HG03108 (cell line): ENCODE measurements around the gene DMRT3.

Experiments
- ATAC-seq: cut with Tn5 transposase; IDR thresholded peaks from one replicate; pipeline ENCODE4 v1.9.1; 2021; ENCODE audit warnings: moderate library complexity; ENCODE audit not compliant: unreplicated experiment

The DMRT3 gene, protein sequence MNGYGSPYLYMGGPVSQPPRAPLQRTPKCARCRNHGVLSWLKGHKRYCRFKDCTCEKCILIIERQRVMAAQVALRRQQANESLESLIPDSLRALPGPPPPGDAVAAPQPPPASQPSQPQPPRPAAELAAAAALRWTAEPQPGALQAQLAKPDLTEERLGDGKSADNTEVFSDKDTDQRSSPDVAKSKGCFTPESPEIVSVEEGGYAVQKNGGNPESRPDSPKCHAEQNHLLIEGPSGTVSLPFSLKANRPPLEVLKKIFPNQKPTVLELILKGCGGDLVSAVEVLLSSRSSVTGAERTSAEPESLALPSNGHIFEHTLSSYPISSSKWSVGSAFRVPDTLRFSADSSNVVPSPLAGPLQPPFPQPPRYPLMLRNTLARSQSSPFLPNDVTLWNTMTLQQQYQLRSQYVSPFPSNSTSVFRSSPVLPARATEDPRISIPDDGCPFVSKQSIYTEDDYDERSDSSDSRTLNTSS

DNA sequence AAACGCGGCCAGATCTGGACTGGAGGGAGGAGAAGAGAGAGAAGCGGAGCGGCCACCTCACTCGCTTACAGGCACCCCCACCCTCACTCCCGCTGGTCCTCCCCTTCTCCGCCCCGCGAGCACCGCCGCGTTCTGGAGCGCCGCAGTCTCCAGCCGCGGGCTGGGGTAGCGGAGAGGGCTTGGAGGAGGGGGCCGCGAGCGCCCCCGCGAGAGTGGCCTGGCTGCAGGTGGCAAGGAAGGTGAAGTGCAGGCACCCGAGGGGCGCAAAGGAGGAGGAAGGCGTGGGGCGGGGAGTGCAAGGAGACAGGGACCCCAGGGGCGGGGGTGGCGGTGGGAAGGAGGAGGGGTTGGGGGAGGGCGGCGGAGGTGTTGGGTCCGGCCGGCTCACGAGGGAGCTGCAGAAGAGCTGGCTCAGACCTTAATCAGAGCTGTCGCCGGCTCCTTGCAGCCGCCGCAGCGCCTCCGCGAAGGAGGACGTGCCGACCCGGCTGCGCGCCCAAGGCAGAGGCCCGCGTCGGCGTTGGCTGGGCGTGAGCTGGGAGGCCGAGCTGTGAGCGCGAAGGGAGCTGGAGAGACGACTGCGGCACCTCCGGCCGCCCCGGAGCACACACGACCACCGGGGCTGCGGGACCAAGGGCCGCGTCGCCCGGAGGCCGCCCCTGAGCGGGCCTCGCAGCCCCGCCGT is at the start of gene DMRT3:
TSS of gene DMRT3 (plus strand) at position 398 of the 685 bp plus-strand sequence. CDS start 347 bp downstream, outside the sequence.
- ATAC-seq, result no peak

DNA sequence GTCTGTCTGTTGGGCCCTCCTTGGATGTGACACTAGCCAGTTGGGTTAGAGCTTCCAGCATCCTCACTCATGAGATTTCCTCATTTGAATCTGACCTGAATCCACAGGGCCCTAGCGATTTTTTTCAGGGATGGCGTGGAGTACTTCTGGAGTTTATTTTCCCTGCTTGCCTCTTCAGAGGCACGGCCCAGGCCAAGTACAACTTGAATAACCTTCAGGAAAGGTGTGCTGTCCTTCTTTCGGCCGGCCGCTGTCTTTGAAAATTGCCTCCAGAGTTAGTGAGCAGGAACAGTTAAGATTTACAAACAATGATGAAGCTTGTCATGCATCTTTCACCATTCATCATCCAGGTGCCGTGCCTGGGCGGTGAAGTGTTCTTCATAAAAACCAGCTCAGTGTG is 49.5 kb upstream of the DMRT3 start:
- ATAC-seq, result no peak

DNA sequence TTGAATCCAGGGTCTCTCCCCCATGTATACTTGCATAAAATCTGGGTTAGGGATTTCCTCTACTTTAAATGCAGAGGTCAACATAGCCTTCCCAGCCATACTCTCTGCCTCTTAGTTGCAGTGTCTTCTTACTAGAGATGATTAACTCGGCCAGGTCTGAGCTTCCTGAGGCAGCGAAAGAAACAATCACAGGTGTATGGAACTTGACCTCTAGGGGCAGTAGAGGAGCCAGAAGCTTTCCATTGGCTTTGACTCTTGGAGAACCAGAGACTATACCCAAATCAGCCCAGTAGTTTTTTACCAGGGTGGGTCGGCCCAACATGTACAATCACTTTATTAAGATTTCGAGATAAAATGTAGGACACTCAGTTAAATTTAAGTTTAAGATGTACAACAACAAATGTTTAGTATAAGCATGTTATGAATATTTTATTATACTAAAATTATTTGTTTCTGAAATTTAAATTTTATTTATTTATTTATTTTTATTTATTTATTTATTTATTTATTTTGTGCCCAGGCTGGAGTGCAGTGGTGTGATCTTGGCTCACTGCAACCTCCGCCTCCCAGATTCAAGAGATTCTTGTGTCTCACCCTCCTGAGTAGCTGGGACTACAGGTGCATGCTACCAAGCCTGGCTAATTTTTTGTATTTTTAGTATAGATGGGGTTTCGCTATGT is 48.0 kb upstream of the DMRT3 start:
- no peak for ATAC-seq

DNA sequence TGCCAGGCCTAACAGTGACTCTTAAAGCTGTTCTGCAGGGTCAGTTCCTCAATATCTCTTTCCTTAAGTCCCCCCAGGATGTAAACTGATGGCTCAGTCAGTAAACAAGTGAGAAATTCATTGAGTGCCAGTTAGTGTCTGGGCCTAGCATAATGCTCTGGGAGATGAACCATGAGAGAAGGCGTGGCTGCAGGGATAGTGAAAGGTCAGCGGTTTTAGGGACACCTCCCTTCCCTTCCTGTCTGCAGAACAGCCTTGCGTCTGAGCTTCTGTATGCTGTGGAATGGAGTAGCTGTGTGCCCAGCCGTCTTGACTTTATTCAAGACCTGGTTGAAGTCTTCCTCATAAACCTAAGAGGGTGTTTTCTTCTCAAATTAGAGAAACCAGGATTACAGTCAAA is 46.7 kb upstream of the DMRT3 start:
- ATAC-seq, result no peak

DNA sequence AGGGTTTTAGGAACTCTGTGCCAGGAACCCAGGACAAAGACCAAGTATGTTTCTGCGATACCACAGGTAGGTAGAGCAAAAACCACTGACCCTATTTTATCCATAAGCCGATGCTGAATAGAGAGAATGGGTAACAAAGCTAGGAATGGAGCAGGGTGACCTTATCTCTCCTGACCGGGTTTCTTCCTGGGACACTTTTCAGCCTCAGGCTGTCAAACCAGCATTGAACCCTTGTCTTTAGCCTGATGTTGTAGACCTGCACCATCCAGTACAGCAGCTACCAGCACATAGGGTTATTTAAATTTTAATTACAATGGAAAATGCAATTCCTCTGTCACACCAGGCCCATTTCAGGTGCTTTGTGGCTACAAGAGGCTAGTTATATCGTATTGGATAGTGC is 43.1 kb upstream of the DMRT3 start:
- ATAC-seq, result no peak

DNA sequence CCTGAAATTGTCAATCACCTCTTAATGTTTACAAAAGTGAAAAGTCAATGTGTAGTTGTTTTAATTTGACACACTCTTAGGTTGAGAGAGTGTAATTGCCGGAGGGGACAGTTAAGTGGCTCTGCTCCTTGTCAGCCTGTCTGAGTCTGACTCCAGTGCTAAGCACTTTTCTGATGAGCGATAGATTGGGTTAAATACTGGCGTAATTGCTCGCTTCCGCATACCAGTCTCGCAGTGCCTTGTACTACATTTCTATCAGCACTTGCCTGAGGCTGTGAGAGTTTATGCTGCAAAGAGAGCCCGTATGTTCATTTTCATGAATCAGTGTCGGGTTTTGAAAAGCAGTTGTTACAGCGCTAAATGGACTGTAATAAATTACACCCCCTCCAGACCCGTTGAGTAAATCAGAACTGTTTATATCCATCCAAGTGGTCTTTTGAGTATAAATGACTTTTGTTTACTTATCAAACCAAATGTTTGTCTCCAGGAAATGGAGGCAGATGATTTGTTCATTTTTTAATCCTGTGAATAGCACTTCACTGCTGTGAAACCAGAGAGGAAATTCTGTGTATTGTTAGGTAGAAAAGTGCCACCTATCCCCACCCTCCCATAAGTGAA is 41.0 kb upstream of the DMRT3 start:
- no peak for ATAC-seq

DNA sequence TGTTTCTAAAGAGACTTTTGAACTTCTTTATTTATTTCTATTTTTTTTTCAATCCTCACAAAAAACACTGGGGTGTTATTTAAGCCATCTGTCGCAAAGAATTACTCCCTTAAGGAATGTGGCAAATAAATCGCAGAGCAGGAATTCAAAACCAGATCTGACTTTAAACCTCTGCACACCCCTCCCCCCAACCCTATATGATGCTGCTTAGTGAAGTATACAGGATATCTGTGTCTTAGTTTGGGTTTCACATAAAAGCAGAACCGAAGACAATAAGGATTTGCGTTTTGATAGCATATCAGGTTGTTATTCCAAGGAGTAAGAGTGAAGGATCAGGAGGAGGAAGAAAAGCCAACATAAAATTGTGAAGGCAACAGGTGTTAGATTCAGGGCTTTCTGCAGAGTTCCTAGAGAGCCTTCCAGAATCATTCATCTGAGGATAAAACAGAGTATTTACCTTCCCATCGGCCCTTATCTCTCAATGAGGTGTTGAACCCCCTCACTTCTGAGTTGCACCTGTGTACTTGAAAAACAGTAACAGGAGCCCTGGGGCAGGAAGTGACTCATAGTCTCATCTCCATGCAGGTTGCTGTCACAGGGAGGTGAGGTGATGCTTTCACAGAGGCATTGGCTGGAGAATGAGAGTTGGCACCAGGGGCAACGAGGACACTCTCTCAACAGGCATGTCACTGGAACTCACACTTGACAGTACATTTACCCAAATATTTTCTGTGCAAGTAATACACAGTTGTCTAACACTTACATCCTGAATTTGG is 33.5 kb upstream of the DMRT3 start:
- no peak for ATAC-seq

DNA sequence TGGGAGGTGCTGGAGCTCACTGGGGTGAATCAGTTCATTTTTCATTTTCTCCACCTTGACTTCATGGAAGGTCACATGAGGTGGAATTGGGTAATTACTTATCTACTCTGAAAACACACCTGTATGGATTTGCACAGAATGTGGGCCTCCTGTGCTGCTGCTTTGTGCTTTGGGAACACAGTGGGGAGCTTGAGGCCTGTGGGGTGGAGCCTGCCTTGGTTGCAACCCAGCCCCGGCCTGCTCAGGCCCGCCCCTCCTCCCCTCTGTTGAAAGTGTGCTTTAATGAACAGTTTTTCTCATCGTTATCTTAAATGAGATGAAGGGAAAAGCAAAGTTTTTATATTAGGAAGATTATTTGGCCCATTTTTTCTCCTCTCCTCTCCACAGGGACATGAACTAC is 28.5 kb upstream of the DMRT3 start:
- no peak for ATAC-seq

DNA sequence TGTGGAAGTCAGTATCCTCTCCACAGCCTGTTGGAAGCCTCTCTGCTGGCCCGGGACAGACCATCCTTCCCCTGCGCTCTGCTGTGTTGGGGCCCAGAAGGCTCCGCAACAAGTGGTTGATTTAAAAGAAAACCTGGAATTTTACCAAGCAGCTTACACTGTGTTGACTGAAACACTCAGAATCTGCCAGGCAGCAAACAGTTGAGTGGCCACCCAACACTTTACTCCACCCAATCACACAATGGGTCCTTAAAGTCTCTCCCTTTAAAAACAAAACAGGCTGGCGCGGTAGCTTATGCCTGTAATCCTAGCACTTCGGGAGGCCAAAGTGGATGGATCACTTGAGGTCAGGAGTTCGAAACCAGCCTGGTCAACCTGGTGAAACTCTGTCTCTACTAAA is 28.0 kb upstream of the DMRT3 start:
- no peak for ATAC-seq

DNA sequence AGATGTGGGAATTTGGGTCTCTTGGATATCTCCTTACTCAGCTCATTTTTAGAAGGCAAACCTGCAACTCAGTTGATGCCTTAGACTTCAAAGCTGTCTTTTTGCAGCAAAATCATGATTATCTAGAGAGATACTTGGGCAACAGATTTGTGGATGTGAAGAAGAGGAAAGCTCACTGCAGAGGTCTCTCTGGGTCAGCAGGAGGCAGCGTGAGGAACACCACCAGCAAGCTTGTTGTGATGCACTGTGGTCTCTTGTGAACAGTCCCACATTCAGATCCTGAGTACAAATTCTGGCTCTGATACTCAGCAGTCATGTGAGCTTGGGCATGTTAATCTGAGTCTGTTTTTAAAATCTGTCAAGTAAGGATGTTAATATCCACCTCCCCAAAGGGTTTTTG is 26.3 kb upstream of the DMRT3 start:
- no peak for ATAC-seq

DNA sequence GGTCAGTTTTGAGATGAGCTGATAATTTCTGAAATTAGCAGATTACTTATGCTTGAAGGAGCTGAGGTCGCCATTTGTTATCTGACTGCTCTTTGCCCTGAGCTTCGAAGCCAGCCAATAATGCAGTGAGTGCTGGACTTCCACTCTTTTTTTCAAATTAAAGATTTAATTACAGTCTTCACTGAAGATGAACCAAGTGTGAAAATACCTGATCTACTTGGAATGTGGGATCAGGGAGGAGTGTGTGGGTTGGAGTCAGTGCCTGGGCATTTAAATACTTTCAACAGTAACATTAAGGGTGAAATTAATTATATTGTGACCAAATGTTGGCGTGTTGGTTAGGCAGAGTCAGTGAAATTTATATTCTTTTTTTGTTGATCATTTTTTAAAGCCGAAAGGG is 23.9 kb upstream of the DMRT3 start:
- no peak for ATAC-seq

DNA sequence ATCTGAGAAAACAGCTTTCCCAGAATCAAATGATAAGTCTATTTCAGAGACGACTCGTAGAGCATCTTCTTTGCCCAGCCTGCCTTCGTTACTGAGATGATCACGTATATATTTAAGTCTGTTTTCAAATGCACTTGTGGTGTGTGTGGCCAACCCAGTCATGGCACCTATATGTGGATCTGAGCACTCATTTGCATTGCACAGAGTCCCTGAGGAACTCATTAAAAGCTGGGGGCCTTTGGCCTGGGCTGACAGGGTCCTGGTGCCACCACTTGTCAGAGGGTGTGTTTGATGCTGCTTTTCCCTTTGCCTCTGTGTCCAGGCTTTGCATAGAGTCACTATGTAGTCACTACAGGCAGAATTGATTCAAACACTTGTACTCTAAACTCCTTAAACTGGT is 17.4 kb upstream of the DMRT3 start:
- ATAC-seq, result no peak

DNA sequence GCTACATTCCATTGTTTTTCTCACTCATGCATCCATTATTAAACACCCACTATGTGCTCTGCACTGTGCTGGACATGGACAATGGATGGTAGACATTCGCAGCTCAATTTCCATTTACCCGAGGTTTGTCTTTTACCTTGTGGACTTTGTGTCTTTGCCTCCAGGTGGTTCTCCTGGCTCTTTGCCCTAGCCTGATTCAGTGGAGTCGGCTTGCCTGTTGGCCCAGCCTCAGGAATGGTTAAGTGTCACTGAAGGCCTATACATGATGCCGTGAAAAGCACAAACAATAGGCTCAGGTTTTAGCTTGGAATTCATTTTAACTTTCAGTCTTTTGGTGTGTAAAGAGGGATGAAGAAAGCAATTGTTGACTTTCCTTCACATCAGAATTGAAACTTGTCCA is 16.5 kb upstream of the DMRT3 start:
- no peak for ATAC-seq

DNA sequence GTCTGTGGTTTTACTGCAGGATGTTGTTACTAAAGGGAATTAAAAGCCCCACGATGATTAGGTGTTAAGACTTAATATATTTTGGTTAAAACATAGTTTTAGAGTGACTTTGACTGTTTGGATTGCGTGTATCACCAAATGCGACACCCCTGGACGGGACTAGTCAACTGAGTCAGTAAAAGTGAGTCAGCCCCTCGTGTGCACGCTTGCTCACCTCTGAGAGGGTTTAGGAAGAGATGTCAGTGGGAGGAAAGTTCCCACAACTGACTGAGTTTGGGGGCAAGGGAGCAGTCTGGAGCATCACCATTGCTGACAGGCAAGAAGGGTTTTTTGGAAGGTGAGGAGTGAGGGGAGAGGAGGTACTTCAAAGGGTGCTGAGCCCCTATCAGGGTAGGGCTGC is 14.4 kb upstream of the DMRT3 start:
- no peak for ATAC-seq

DNA sequence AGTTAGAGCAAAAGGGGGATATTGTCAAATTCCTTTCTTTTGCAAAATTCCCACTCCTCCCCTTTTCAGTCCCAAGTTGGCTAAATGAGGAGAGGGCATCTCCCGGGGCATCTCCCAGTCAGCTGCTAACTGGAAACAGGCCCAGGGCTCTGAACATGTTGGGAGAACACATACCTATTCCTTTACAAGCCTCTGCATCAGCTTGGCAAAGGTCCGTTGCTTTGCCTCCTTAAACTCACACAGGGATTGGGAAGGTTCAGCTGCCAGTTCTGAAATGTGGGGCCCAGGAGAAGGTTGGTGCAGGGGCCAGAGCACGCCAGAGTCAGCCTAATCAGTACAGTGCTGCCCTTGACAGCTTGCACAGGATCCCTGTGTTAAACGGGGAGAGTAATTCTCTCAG is 11.0 kb upstream of the DMRT3 start:
- ATAC-seq, result no peak

DNA sequence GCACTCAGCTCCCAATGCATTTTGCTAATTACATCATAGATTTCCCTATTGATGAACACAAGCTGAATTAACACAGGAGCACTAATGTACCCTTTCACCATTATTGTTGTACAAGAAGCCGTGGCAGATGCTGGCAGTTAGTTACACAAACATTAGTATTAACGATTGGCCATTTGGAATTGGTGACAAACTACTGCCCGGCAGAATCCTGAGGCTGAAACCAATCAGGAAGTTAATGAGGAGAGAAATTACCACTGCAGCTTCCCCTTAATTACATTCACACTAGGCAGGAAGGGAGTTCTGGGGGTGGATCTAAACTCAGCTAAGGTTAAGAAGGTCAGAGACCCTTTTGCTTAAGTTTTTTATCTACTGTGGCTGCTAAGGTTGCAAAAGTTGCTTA is 9.6 kb upstream of the DMRT3 start:
- no peak for ATAC-seq

DNA sequence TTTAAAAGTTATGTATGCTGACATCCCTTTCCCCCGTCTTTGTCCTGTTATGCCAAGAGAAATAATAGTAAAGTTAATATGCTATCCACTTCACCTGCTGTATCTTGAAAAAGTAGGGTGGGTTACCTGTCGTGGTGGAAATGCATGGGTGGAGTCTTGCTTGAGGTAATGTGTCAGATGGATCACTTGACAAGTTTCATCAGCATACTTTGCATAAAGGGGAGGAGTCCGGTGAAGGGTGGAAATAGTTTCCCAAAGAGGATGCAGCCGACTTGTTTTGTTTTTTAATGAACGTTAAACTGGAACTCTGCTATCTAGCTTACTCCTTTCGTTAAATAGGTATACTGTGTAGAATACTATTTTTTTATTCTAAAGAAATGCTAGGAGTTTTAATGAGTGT is 9.0 kb upstream of the DMRT3 start:
- no peak for ATAC-seq

DNA sequence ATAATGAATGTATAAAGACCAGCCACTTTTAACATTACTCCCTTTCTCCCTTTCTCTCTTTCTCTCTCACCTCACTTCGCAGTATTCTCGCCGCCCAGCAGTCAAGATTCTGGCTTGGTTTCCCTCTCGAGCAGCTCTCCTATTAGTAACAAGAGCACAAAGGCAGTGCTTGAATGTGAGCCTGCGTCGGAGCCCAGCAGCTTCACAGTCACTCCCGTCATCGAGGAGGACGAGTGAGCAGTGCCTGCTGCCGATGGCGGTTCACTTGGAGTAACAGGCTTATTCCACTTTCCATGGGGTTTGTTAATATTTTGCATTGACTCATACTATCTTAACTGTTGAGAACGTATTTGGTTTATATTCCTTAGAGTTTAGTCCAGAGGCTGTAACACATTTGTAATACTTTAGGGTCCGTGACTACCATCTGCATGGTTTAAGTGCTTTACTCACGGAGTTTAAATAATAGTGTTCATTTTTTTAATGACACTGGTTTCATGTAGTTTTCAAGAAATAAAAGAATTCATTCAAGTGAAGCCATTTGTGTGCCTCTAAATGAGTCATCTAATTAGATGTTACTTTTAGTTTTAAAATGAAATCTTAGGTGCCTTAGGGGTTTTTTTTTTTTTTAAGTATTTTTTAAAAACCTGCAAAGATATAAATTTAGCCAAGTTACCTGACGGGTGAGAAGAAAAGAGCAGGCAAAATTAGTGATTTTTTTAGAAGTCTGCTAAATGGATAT is 8.4 kb upstream of the DMRT3 start:
- no peak for ATAC-seq

DNA sequence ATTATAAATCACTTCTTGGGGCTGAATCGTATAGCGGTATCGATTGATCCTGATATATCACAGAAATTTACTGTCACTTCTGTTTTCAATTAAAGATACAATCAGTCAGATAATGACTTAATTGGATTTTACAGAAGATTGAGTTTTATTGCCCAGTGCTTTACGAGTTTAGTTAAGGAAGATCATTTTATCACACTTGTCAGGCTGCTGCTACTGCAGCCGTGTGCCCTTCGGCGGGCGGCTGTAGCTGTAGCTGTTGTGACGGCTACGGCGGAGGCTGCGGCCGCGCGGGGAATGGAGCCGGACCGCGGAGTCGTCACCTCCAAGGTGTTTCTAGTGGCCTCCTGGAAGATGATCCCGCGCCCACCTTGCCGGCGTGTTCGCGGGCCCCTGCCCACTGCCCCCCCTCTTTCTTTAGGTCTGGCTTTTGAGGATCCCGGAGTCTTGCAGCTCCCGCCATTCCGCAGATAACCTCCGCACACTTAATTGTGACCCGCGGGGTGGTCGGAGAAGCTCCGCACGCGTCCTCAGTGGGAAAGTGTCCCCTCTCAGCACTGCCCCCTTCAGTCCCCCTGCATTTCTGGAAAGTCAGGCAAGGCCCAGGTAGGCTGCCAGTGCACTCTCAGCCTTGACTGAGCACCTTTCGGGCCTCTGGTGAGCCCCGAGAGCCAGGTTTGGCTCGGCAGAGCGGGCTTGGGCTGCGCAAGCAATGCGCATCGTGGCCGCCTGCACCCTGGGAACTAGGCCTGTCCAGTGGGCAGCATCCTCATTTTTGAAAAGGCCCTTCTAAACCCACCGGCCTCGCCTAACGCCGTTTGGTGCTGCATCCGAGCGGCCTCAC is 6.9 kb upstream of the DMRT3 start:
- ATAC-seq, result no peak
